HG03457 (cell line): Measurements from ENCODE around the gene ADAM8.

Experiments used
- ATAC-seq: cut with Tn5 transposase; IDR thresholded peaks from one replicate; pipeline ENCODE4 v1.9.1; 2021; ENCODE audit warnings: moderate number of reproducible peaks; ENCODE audit not compliant: unreplicated experiment

ADAM8 gene

DNA sequence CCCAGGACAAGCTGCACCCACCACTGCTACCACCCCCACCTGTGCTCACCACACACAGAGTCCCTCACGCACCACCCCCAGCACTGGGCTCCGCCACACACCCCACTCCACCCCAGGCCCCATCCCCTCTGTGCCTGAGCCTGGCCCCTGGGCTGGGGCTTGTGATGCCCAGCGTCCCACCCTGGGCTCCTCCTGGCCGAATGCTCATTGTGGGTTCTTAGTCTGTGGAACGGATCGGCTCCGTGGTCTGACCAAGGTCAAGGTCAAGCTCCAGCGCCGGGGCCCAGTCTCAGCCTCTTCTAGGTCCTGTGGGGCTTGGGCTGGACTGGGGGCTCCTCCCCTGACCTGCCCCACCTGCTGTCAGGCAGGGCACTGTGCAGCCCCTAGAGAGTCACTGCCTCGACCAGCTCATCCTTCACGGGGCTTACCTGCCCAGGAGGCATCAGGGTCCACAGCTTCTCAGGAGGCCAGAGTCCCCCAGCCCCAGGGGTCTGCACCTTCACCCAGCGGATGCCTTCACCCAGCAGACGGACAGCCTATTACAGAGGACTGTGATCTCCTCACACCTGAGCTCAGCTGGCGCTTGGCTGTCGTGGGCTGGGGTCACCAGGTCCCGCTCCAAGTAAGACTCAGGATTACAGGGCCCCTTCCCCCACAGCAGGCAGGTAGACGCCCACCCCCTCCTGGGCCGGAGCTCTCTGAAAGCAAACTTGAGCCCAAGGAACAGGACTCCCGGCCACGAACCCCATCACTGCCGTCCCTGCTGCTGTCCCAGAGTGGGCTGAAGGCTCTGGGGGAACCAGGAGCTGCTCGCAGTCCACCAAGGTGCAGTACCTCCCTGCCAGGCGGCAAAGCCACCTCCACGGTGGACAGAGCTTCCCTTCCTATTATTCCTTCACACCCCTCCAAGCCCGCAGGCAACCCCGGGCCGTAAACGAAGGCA, 61.9 kb downstream of the ADAM8 start:
- ATAC-seq: no peak

DNA sequence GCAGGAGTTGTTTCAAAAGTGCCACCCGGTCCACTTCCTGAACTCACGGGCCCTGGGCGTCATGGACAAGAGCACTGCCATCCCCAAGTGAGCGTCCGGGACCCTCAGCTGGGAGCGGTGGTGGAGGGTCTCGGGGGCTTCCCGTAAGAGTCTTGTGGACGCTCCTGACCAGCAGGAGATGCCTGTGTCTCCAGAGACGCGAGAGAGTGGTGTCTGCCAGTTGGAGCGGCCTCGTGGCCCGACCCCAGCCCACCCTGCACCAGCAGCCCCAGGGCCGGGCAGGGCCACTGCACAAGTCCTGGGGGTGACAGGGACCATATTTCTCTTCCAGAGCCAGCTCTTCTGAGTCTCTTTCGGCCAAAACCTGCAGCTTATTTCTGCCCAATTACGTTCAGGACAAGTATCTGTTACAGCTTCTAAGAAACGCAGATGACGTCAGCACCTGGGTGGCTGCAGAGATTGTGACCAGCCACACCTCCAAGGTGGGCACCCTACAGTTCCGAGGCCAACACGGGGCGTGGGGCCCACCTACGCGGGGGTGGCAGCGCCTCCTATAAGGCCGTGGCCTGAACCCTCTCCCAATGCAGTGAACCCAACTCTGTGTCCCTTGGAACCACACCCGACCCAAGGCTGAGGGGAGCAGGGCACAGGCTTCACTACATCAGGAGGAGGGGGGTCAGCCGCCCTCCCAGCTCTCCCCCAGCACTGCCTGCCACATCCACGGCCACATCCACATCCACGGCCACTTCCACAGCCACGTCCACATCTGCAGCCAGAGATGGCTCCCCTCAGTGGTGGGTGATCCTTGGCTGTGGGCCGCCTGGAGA, 62.8 kb downstream of the ADAM8 start:
- no peak for ATAC-seq

DNA sequence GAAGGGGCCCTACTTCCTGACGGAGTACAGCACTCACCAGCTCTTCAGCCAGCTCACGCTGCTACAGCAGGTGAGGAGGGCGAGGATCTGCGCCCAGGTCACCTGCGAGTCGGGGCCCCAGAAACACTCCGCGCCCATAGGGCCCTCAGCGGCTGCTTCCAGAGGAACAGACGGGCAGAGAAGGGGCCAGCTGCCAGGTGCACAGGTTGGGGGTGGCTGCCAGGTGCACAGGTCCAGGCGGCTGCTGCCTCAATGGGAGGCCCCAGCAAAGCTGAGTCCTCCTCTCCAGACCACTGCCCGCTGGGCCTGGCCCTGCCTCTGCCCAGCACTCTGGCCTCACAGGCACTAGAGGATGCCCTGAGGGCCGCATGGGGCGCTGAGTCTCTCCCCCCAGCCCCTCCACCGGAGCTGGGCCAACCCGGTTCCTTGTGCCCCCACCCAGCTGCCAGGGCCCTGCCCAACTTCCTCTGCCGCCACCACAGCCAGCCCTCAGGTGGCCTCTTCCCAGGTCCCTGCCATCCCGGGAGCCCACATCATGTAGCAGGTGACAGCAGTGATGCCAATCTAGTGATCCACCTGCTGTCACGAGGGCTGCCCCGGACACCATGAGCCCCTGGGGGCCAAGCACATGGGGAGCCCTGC, 63.7 kb downstream of the ADAM8 start:
- no peak for ATAC-seq
